SHP77 treated with DMSO at 0.1 percent for 48 hours (cell line): ENCODE results near the gene CHD9.

Source experiments
- DNase-seq: peaks from one replicate; lab custom pipeline; 2025; lab: John Stamatoyannopoulos, UW

Gene CHD9

DNA sequence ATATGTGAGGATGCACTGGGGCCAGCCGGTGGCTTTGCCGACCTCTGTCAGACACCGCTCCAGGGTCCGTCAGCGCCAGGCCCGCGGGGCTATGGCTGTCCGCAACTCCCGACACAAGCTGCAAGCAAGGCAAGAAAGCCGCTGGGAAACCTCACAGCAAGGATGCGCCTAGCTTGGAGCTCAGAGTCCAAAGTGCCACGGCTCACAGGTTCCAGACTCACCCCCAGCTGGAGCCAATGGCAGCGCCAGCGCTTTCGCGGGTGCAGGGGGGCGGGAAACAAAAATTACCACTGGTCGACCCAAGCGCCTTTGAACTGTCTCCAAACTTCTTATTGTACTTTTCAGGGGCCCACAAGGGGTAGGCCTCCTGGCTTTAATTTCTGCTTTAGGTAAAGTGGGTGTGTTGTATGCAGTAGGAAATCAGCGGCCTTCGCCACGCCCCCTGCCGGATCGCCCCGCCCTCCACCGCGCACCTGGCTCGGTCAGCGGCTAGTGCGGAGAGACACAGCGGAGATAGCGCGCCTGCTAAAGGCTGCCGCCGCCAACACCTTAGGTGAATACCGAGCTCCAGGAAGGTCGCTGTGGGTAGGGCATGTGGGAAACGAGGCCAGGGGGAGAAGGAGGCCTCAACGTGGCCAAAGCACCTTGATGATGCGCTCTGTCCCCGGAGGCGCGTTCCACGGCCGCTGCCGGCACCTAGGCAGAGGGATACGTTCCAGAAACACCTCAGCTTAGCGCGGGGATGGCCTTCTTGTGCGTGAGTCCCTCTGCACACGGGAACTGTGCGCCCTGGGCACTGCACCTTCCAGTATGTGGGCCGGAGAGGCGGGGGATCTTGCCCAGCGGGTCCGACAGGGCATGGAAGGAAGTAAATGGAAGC is 318.4 kb downstream of the CHD9 start:
- no peak for DNase-seq

DNA sequence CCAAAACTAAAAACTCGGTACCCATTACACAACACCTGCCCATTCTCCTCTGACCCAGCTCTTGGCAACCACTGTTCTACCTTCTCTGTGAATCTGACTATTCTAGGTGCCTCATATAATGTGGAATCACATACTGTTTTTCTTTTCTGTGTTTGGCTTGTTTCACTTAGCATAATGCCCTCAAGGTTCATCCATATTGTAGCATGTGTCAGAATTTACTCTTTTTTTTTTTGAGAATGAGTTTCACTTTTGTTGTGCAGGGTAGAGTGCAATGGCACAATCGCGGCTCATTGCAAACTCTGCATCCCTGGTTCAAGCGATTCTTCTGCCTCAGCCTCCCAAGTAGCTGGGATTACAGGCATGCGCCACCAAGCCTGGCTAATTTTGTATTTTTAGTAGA is 320.0 kb downstream of the CHD9 start:
- DNase-seq: no peak

- no peak for DNase-seq
These were observed 323.3 kb downstream of the CHD9 start for GRCh38 chr16:53378138-53378537.
